Raji (cell line): ENCODE results near the gene SYK.

Source experiments
- POLR2A ChIP-seq: IDR thresholded peaks from 2 replicates; pipeline ENCODE4 v1.6.1; 2011; ENCODE audit warnings: low read depth, low read length, control low read depth; ENCODE audit not compliant: insufficient read depth

The SYK gene

GRCh38 chr9:90900130-90900529, 98.5 kb downstream of the SYK start:
- no peak for TF ChIP-seq POLR2A

DNA sequence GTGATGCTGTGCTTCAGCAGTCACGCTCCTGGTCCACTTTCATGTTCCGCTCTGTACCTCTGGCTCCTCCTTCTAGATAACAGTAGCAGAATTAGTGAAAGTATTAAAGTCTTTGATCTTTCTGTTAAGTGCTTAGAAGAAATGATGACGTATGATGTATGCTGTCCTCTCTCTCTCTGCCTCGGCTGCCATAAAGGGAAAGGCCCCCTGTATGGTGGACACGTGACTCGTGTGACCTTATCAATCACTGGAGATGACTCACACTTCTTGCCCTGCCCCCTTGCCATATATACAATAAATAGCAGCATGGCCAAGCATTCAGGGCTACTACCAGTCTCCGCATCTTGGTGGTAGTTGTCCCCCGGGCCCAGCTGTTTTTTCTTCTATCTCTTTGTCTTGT, 100.3 kb downstream of the SYK start:
- no peak for TF ChIP-seq POLR2A

GRCh38 chr9:90903766-90904424, 102.3 kb downstream of the SYK start:
- no peak for TF ChIP-seq POLR2A

DNA sequence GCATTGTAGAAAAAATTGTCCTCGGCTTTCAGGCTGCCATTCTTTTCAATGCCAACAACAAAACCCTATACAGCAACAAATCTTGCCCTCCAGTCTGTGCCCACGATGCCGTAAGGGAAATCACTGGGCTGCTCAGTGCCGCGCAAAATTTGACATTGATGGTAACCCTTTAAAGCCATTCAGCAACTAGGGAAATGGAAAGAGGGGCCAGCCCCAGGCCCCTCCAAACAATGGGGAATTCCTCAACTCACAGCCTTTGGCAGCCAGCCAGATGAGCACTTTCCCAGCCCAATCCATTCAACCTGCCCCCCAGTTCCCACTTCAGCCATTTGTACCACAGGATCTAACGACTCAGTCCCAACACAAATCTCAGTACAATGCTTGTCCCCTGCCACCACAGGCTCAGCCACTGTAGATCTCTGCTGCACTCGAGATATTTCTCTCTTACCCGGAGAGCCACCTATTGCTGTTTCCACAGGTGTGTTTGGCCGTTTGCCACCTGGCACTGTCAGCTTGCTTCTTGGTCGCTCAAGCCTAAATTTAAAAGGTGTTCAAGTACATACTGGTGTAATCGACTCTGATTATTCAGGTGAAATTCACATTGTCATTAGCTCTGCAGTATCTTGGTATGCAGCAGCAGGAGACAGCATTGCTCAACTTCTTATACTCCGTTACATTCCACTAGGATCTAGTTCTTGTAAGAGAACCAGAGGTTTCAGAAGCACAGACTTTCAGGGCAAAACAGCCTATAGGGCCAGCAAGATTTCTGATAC, 103.3 kb downstream of the SYK start:
- no peak for TF ChIP-seq POLR2A

DNA sequence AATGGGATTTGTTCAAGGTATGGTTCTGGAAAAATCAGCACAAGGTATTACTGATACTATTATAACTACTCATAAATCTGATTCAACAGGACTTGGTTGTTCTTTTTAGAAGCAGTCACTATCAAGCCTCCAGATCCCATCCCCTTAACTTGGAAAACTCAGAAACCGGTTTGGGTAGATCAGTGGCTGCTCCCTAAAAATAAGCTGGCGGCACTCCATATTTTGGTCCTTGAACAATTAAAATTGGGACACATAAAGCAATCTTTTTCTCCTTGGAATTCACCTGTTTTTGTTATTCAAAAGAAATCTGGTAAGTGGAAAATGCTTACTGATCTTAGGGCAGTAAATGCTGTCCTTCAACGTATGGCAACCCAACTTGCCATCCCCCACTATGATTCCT, 104.2 kb downstream of the SYK start:
- TF ChIP-seq POLR2A = no peak

GRCh38 chr9:90906316-90907055, 104.9 kb downstream of the SYK start:
- TF ChIP-seq POLR2A = no peak

DNA sequence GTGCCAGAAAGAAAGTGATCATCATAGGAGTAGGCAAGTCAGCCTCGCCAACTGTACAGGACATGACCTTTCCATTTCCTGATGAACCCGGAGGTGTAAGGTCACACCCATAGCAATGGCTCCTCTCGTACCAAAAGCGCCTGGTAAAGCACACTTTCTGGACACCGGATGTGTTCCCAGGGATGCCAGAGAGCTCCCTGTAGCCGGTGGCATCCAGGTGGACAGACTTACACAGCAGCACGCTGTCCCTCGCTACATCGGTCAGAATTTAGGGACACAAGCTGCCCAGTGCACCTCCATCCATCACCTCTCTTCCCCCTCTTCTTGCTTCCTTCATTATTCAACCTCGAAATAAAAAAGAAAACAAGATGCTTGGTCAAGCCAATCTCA, 105.4 kb downstream of the SYK start:
- no peak for TF ChIP-seq POLR2A

DNA sequence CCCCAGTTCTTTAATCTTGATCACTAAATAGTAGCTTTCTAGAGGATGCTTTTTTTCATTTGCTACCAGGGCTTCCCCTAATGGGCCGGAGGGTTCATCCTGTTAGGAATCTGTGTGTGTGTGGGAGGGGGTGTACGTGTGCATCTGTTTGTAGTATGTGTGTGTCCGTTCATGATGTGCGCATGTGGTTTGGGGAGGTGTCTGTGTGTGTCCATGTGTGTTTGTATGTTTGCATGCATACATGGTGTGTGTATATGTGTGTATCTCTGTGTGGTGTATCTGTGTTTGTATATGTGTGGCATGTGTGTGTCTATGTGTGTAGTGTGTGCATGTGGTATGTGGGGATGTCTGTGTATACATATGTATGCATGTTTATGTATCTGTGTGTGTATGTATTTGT, 106.2 kb downstream of the SYK start:
- TF ChIP-seq POLR2A = no peak

- no peak for TF ChIP-seq POLR2A
Measured at GRCh38 chr9:90909225-90909624, 107.6 kb downstream of the SYK start.

GRCh38 chr9:90909747-90910283, 108.2 kb downstream of the SYK start:
- no peak for TF ChIP-seq POLR2A

GRCh38 chr9:90914196-90914595, 112.6 kb downstream of the SYK start:
- TF ChIP-seq POLR2A = no peak

DNA sequence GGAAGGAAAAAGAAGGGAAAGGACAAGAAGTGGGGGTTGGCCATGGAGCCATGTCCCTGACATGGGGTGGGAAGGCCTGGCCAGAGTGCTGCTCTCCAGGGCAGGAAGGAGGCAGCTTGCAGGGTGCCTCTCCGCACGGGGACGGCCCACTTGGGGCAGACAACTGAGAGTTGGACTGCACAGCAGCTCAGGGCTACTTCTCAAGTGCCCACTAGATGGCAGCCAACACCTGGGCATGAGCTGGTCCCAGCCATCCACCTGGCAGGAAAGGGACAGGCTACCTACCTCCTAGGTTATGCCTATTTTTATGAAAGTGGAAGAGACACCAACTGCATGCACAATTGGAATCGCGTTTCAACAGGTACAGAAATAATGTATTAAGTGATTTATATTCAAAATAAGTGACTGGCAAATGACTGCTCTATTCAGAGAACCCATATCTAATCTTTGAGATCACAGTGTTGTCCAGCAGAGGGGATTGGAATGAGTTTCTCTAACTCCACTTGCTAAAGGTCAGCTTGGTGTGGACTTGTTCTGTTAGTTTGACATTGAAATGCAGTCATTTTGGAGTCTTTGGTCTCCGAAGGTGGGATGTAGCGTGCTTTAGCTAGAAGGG, 113.4 kb downstream of the SYK start:
- TF ChIP-seq POLR2A = no peak

GRCh38 chr9:90915693-90916092, 114.1 kb downstream of the SYK start:
- TF ChIP-seq POLR2A = no peak

DNA sequence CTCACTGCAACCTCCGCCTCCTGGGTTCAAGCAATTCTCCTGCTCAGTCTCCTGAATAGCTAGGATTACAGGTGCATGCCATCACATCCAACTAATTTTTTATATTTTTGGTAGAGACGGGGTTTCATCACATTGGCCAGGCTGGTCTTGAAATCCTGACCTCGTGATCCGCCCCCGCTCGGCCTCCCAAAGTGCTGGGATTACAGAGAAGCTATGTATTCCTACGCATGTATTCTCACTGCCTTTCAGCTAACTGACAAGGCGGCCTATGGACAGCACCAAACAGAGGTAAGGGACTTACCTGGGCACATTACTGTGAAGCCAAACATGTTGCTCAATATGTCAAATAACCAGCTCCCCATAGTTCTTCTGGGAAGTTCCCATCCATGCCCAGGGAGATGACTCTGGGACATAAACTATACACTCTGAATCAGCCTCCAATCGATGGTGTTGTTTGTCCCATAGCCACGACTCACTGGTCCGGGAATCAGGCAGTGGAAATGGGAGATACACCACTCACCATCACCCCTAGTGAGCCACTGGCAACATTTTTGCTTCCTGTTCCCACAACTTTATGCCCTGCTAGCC, 114.6 kb downstream of the SYK start:
- TF ChIP-seq POLR2A = no peak

DNA sequence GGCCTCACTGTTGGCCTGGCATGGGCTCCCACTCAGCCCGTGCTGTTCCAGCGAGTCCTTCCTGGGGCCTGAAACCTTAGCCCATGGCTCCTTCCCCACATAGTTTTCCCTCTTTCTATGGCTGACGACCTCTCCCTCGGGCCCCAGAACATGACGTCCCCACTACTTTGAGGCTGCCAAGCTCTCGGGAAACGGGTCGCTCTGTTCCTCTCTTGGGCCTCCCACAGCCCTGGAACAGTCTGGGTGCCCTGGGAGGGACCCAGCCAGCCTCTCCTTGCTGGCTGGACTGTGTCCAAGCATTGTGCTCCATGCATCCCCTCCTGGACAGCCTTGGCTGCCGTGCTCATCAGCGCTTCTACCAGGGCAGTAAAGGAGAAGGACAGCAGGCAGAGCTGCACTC, 118.3 kb downstream of the SYK start:
- TF ChIP-seq POLR2A = no peak

GRCh38 chr9:90921104-90921503, 119.5 kb downstream of the SYK start:
- no peak for TF ChIP-seq POLR2A

GRCh38 chr9:90921969-90922368, 120.3 kb downstream of the SYK start:
- no peak for TF ChIP-seq POLR2A
